Measurements from ENCODE around the gene NDFIP2. TPM values are rescaled to one million over a fixed set of nuclear protein-coding genes. Genes with fewer than 3 reads are reported as not detected.

Gene NDFIP2
- total and polyA plus RNA-seq, 2 experiments from 2014 or later, result 28.3 to 28.7 TPM

- H3K27ac Mint-ChIP-seq, result no peak overlapping the region
- TF ChIP-seq JUNB (IDR thresholded peaks at IDR 0.05; ENCODE audit: unreplicated experiment), result no peak
- no peak for TF ChIP-seq ZNF114 (CRISPR knock-in tag; IDR thresholded peaks at IDR 0.05)
- TF ChIP-seq ETS1 (IDR thresholded peaks at IDR 0.05), result no peak
- TF ChIP-seq NANOG (IDR thresholded peaks at IDR 0.05; ENCODE audit: borderline replicate concordance), result no peak
- no peak for TF ChIP-seq STAT1 (IDR thresholded peaks at IDR 0.05; ENCODE audit: unreplicated experiment)
- no peak for TF ChIP-seq REST (IDR thresholded peaks at IDR 0.05; ENCODE audit: unreplicated experiment)
- TF ChIP-seq POLR2AphosphoS5 (IDR thresholded peaks at IDR 0.05; ENCODE audit: low read depth), result no peak
- no peak for TF ChIP-seq ZNF331 (CRISPR knock-in tag; IDR thresholded peaks at IDR 0.05; ENCODE audit: low read depth)
- TF ChIP-seq ZNF462 (CRISPR knock-in tag; IDR thresholded peaks at IDR 0.05), result no peak
- no peaks in the 10 kb centered on the region for H3K36me3 ChIP-seq (ENCODE audit: insufficient read depth)
- H3K36me3 Mint-ChIP-seq (ENCODE audit: low read depth), result peaks cover 5% of the 10 kb centered on the region; the same call in 1 of the 3 replicates
- H3K9me3 Mint-ChIP-seq, result no peaks in the 10 kb centered on the region
- no peak overlapping the region for H3K4me2 ChIP-seq
- ATAC-seq, result no peak
- H4K20me1 ChIP-seq (replicated peaks; ENCODE audit: insufficient read depth), result 0 out of 2 replicates have a peak, but pooled peaks cover 6% of the 10 kb centered on the region
- no peaks in the 10 kb centered on the region for H3K79me2 ChIP-seq (replicated peaks; ENCODE audit: insufficient read depth)
- H3K27ac ChIP-seq (ENCODE audit: low read depth), result no peak overlapping the region
- H3K9me2 ChIP-seq (ENCODE audit: insufficient read depth), result no peaks in the 10 kb centered on the region
- H3K4me1 ChIP-seq (ENCODE audit: insufficient read depth), result peaks cover 32% of the 10 kb centered on the region
- H3K27me3 ChIP-seq (ENCODE audit: insufficient read depth), result no peaks in the 10 kb centered on the region
- H2AFZ ChIP-seq, result no peak overlapping the region
- peaks cover 28% of the 10 kb centered on the region for H3K4me1 Mint-ChIP-seq
- H3K27me3 Mint-ChIP-seq (ENCODE audit: insufficient read depth, low read depth, poor library complexity), result no peaks in the 10 kb centered on the region
- no peak overlapping the region for H3K4me3 ChIP-seq
- DNase-seq (ENCODE audit: low spot score), result no peak
- H3K4me3 Mint-ChIP-seq, result no peak overlapping the region
- H3F3A ChIP-seq (replicated peaks; ENCODE audit: low read depth), result no peaks in the 10 kb centered on the region
Measured at GRCh38 chr13:79538757-79539156, 57.8 kb downstream of the NDFIP2 start.

Measured in GM23338 (cell line).